ENCODE data around the gene MCRS1.

Gene MCRS1

DNA sequence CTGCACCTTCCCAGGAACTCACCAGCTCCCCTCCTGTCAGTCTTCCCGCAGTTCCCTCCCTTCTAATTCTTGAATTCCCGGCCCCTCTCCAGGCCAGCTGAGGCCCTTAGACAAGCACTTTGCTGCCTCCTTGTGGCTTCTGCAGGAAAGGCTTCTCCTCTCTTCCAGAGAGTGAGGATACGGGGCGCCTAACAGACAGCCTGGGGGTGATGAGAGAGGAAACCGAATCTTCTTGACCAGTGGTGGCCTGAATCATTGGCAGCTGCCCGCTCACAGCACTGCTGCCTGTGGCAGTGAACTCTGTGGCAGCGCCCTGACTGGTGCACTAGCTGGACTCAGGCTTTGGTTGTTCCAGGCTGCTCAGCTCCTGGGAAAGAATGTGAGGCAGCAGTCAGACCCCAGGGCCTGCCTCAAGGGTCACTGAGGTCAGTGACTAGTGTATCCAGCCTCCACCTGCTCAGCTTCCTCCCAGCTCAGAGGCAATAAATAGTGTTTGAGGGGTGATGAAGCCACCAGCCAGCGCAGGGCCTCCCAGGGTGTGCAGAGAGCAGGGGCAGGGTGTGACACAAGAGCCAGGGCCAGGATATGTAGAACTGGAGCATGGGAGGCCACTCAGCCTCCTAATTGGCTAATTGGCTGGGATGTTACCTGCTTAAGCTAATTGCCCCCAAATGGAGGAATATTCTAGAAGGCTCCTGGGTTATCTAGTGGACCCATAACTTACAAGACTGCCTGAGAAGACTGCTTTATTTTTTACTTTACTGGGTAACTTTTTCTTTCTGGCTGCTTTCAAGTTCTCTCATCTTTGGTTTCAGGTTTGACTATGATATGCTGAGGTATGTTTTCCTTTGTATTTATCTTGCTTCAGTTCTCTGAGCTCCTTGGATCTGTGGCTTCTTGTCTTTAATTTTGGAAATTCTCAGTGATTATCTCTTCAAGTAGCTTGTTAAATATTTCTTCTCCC is 12.9 kb upstream of the MCRS1 start:
- peak; percentile 70 for DNase-seq

DNA sequence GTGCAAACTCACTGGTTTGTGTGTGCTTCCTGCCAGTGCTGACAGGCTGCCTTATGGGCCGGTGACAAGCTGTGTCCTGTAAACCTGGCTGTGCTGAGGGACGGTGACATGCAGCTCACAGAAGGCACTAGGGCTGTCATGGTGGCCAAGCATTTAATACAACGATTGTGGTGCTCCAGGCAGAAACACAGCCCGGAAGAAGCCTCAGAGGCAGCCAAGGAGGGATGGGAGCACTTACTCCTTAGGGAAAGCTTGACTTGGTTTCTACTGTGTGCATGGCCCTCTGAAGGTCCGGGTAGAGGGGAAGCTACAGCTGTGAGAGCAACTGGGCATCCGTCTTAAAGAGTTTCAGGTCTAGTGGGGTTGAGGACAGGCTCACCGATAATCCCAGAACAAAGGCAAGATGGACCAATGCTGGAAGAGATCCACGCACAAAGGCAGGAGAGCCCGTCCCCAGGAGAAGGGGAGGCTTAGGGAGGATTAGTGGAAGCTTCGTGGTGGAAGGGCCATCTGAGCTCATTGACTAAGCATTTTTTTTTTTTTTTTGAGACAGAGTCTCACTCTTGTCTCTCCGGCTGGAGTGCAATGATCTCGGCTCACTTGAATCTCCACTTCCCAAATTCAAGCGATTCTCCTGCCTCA is 10.7 kb upstream of the MCRS1 start:
- no peak for DNase-seq

- DNase-seq = no peak
These were observed 9.8 kb upstream of the MCRS1 start for GRCh38 chr12:49577589-49578315.

DNA sequence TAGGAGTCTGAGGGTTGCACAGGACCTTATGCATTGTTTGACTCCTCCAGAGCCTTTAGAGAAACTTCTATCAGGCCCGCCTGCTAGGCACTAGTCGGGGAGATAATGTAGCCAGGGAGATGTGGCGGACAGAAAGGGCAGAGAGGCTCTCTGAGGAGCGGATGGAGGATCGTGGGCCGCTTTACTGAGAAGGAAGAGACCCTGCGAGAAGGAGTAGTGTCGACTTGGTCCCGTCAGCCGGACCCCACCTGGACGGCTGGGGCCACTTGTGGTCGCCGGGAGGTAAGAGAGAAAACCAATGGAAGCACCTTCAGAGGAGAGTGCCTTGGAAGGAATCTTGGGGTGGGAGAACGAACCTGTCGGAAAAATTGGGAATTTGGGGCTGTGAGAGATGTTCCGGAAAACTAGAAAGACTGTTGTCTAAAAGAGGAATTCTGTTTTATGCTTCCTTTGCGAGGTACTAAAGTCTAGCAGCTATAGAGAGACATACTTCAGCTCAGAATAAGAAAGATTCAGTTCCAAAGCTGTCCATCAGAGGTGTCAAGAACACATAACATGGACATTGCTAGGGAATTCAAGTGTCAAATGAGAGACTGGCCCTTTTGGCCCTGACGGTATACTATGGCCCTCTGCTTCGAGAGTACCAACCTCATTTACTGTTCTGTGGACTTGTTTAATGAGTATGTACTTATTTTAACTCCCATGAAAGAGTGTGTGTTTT is 660 bp upstream of the MCRS1 start:
- peak; percentile 2 for DNase-seq

GRCh38 chr12:49567302-49567610 is 686 bp downstream of the MCRS1 start:
- DNase-seq = no peak

- no peak for DNase-seq
These were observed 1.6 kb downstream of the MCRS1 start for GRCh38 chr12:49566361-49566760.

- DNase-seq = no peak
These were observed 2.3 kb downstream of the MCRS1 start for GRCh38 chr12:49565406-49566265.

DNA sequence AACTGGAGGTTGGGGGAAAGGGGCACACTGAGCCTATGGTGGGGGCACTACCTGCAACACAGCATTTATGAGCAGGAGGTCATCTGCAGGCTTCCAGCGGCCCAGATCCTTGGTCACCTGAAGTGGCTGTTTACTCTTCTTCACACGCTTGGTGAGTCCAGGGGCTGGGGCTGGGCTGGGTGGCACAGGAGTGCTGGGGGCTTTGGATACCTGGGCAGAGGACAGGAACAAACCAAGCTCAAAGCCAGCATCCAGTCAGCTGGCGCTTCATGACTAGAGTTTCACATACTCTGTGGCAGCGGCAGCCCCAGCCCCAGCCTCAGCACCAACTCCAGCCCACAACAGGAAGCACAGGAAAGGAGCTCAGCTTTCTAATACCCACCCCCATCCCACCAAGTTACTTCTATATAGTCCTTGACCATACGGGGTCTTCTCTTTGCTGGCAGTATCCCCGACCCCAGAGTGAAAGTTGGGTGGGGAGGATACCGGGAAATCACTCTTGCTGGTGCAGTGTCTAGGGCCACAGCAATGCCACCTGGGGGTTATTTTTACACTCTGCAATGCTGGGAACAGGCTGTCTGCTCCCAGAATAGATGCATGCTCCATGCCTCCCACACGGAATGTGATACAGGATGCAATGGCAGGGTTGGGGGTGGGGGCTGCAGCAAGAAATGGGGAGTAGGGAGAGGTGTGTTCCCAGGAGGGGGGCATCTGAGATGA is 3.1 kb downstream of the MCRS1 start:
- DNase-seq = no peak

- no peak for DNase-seq
These were observed 3.8 kb downstream of the MCRS1 start for GRCh38 chr12:49563951-49564685.

DNA sequence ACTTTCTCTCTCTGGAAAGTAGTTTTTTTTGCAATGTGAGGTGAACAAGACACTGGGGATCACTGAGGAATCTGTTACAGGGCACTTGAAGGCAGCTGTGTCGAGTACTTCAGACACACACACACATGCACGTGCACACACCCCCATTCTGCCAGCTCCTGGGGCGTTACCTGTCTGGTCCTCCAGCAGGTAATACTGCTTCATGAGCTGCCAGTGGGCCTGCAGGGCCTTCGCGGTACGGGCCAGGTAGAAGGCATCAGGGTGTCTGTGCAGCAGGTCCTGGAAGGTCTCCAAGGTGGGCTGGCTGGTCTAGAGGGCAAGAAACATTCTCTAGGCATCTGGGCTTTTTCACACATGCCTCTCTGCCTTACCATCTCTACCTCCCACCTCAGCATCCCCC is 5.1 kb downstream of the MCRS1 start:
- no peak for DNase-seq

DNA sequence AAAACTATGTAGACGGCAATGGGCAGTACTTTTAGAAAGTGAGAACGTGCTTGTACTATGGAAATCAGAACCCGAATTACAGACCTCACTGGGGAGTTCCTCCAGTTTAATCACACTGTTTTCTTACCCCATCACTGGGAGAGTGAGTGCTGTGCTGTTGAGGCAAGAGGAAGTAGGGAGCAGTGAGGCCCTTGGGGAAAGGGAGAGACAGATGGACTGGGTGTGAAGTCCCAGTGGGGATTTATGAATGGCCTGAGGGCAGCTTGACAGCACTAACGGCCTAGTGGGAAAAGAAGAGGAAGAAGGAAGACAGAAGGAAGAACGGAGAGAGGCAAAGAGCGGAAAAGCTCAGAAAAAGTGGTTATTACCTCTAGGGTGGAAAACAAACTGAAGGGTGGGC is 5.7 kb downstream of the MCRS1 start:
- DNase-seq = no peak

- DNase-seq = no peak
These were observed 7.2 kb downstream of the MCRS1 start for GRCh38 chr12:49560695-49561094.

GRCh38 chr12:49559011-49559675 is 8.8 kb downstream of the MCRS1 start:
- no peak for DNase-seq

- DNase-seq = no peak
These were observed 9.4 kb downstream of the MCRS1 start for GRCh38 chr12:49558526-49558925.

GRCh38 chr12:49557917-49558215 is 10.1 kb downstream of the MCRS1 start:
- no peak for DNase-seq

DNA sequence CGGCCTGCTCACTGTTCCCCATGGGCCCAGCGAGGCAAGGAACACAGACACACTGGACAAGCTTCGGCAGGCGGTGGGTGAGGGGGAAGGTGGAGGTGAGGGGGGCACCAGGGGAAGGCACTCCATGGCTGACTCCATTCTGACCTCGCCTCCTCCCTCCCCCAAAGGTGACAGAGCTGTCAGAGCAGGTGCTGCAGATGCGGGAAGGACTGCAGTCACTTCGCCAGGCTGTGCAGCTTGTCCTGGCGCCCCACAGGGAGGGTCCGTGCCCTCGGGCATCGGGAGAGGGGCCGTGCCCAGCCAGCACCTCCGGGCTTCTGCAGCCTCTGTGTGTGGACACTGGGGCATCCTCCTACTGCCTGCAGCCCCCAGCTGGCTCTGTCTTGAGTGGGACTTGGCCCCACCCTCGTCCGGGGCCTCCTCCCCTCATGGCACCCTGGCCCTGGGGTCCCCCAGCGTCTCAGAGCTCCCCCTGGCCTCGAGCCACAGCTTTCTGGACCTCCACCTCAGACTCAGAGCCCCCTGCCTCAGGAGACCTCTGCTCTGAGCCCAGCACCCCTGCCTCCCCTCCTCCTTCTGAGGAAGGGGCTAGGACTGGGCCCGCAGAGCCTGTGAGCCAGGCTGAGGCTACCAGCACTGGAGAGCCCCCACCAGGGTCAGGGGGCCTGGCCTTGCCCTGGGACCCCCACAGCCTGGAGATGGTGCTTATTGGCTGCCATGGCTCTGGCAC is 10.6 kb downstream of the MCRS1 start:
- no peak for DNase-seq

GRCh38 chr12:49556391-49557186 is 11.4 kb downstream of the MCRS1 start:
- no peak for DNase-seq

GRCh38 chr12:49555631-49556390 is 12.1 kb downstream of the MCRS1 start:
- no peak for DNase-seq
